ENCODE data around the gene DDX46.

DDX46 gene

GRCh38 chr5:134873987-134874830, 115.6 kb downstream of the DDX46 start, which contains the start of gene TXNDC15:
Gene TXNDC15, plus strand, starts transcription at chr5:134874371. Its CDS starts 57 bp downstream, at chr5:134874428.
- 8% methylated on average over 31 of the region's 79 CpGs for WGBS (ENCODE audit: insufficient coverage)
- Histone ChIP-seq H3K36me3 (ENCODE audit: control insufficient read depth in 4 of 4, insufficient read depth in 4 of 4, low read length in 3 of 4) (peaks cover 0 to 3% (median 1%) of the 10 kb centered on the region in 4 experiments), H3K27ac (ENCODE audit: insufficient read depth in 1 of 2, low read depth in 1 of 2, low read length in 2 of 2, poor library complexity in 1 of 2, severe bottlenecking in 2 of 2) (peak within 1 kb of the TSS; percentile 52 to 85), H3K27me3 (replicated peaks in 2 of 5; ENCODE audit: control insufficient read depth in 4 of 5, insufficient read depth in 5 of 5, low read length in 4 of 5) (no peaks in the 10 kb centered on the region), H3K9me3 (ENCODE audit: control extremely low read depth in 1 of 5, control insufficient read depth in 4 of 5, insufficient read depth in 2 of 5, low read depth in 1 of 5, low read length in 4 of 5) (no peaks in the 10 kb centered on the region), H3K4me1 (ENCODE audit: control extremely low read depth in 1 of 4, control insufficient read depth in 4 of 4, insufficient read depth in 4 of 4, low read length in 3 of 4) (peaks cover 0 to 23% (median 15%) of the 10 kb centered on the region in 4 experiments), H3K4me3 (ENCODE audit: control insufficient read depth in 1 of 7, extremely low read depth in 1 of 7, insufficient read depth in 4 of 7, low read depth in 2 of 7, low read length in 6 of 7) (peak within 1 kb of the TSS; percentile 49 to 93 (median 83))
- ChIA-PET CTCF (interaction anchor here (1.3 to 1.5 kb wide), 2 partner anchors 14 to 27 kb away, joined by 3 to 6 read pairs; no protein-coding TSS in a partner anchor), POLR2A (interaction anchor here (1.6 kb wide), 1 partner anchor 30 kb away, joined by 8 read pairs; the partner anchor contains the start of gene PCBD2)
- DNase-seq = peak; percentile 85 to 91 (median 90)

DNA sequence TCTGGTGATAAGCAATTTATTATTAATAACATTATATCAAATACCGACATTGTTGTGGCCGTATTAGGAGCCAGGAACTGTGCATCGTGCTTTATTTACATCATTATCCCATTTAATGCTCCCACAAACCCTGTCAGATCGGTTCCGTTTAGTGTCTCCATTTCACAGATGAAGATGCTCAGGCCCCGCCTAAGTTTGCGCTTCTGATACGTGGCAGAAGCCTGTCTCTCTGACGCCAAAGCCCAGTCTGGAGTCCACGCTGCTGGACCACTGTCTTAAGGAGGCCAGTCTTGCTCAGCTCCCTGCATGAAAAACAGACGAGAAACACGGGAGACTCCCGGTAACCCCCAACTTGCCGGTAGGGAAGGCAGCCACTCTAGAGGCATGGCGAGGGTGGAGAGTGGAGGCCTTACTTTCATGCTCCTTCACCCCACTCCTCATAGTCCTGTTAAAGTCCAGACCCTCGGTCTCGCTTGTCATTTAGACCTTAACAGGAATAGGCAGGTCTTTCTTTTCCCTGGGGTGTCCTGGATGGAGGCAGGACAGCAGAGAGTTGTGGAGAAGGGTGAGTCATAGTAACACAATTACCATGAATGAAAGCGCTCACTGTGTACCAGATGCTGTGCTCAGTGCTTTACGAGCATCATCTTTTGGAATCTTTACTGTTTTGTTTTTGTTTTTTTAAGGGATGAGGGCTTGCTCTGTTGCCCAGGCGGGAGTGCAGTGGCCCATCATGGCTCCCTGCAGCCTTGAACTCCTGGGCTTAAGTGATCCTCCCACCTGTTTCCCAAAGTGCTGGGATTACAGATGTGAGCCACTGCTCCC, 116.5 kb downstream of the DDX46 start:
- Histone ChIP-seq H3K27me3 (replicated peaks in 2 of 5; ENCODE audit: control insufficient read depth in 4 of 5, insufficient read depth in 5 of 5, low read length in 4 of 5) (no peaks in the 10 kb centered on the region), H3K4me1 (ENCODE audit: control extremely low read depth in 1 of 4, control insufficient read depth in 4 of 4, insufficient read depth in 4 of 4, low read length in 3 of 4) (peaks cover 0 to 23% (median 15%) of the 10 kb centered on the region in 4 experiments), H3K4me3 (ENCODE audit: control insufficient read depth in 1 of 7, extremely low read depth in 1 of 7, insufficient read depth in 4 of 7, low read depth in 2 of 7, low read length in 6 of 7) (peak overlapping the region; percentile 49 to 93 (median 83)), H3K36me3 (ENCODE audit: control insufficient read depth in 4 of 4, insufficient read depth in 4 of 4, low read length in 3 of 4) (peaks cover 0 to 3% (median 1%) of the 10 kb centered on the region in 4 experiments), H3K27ac (ENCODE audit: insufficient read depth in 1 of 2, low read depth in 1 of 2, low read length in 2 of 2, poor library complexity in 1 of 2, severe bottlenecking in 2 of 2) (peak overlapping the region in 1 of 2 experiments; percentile 85), H3K9me3 (ENCODE audit: control extremely low read depth in 1 of 5, control insufficient read depth in 4 of 5, insufficient read depth in 2 of 5, low read depth in 1 of 5, low read length in 4 of 5) (no peaks in the 10 kb centered on the region)
- POLR2A ChIA-PET = no interaction called here
- 11% methylated on average over 16 of the region's 20 CpGs for WGBS (ENCODE audit: insufficient coverage)
- peak in 2 of 3 donors; percentile 25 to 35 for DNase-seq
- CTCF ChIA-PET = interaction anchor here (1.5 kb wide), 1 partner anchor 26 kb away, joined by 6 read pairs; no protein-coding TSS in a partner anchor

DNA sequence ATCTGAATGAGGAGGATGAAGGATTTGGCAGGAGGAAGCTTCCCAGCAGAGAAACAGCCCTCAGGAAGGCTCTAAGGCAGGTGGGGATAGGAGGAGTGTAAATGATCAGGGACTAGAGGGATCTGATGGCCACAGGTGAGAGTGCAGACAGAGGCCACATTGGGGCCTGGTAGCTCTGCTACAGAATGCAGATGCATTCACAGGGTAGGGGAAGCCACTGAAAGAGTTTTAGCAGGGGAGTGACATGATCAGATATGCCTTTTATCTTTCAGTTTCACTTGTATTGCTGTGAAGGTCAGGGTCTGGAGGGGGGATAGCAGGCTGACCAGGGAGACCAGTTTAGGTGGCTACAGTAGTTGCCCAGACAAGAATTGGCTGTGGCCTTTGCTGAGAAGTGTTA, 118.6 kb downstream of the DDX46 start:
- H3K27ac ChIP-seq (ENCODE audit: insufficient read depth in 1 of 2, low read depth in 1 of 2, low read length in 2 of 2, poor library complexity in 1 of 2, severe bottlenecking in 2 of 2) = no peak overlapping the region
- CTCF ChIA-PET = interaction anchor here (0.7 to 1.1 kb wide), 3 partner anchors 24 to 34 kb away, joined by 3 to 5 read pairs (median 4); partner anchors contain the start of gene PCBD2
- H3K4me1 ChIP-seq (ENCODE audit: control extremely low read depth in 1 of 4, control insufficient read depth in 4 of 4, insufficient read depth in 4 of 4, low read length in 3 of 4) = peaks cover 0 to 23% (median 15%) of the 10 kb centered on the region in 4 experiments
- no peak overlapping the region for H3K4me3 ChIP-seq (ENCODE audit: control insufficient read depth in 1 of 7, extremely low read depth in 1 of 7, insufficient read depth in 4 of 7, low read depth in 2 of 7, low read length in 6 of 7)
- DNase-seq = peak in 2 of 3 donors; percentile 6 to 21
- no peaks in the 10 kb centered on the region for H3K27me3 ChIP-seq (replicated peaks in 2 of 5; ENCODE audit: control insufficient read depth in 4 of 5, insufficient read depth in 5 of 5, low read length in 4 of 5)
- H3K36me3 ChIP-seq (ENCODE audit: control insufficient read depth in 4 of 4, insufficient read depth in 4 of 4, low read length in 3 of 4) = peaks cover 0 to 3% (median 1%) of the 10 kb centered on the region in 4 experiments
- no peaks in the 10 kb centered on the region for H3K9me3 ChIP-seq (ENCODE audit: control extremely low read depth in 1 of 5, control insufficient read depth in 4 of 5, insufficient read depth in 2 of 5, low read depth in 1 of 5, low read length in 4 of 5)
- POLR2A ChIA-PET = interaction anchor here (1.4 kb wide), 1 partner anchor 25 kb away, joined by 3 read pairs; no protein-coding TSS in a partner anchor

DNA sequence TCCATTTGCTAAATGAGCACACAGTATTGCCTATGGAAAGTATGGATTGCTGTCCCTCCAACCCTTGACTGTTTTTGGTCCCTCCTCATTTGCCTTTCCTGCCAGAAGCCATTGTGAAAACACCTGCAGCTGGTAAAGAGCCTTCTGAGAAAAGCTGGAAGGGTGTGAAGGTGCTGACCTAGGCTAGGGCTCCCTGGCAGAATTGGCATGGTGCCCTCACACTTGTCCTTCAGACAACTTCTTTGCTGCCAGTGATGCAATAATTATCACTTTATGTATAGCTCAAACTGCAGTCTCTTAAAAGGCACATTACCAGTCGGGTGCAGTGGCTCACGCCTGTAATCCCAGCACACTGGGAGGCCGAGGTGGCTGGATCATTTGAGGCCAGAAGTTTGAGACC, 119.8 kb downstream of the DDX46 start:
- CTCF ChIA-PET = no interaction called here
- WGBS (ENCODE audit: insufficient coverage) = 100% methylated on average over 3 of the region's 3 CpGs
- POLR2A ChIA-PET = no interaction called here
- DNase-seq = no peak
- peaks cover 0 to 23% (median 15%) of the 10 kb centered on the region in 4 experiments for H3K4me1 ChIP-seq (ENCODE audit: control extremely low read depth in 1 of 4, control insufficient read depth in 4 of 4, insufficient read depth in 4 of 4, low read length in 3 of 4)
- H3K36me3 ChIP-seq (ENCODE audit: control insufficient read depth in 4 of 4, insufficient read depth in 4 of 4, low read length in 3 of 4) = peaks cover 0 to 3% (median 1%) of the 10 kb centered on the region in 4 experiments
- H3K9me3 ChIP-seq (ENCODE audit: control extremely low read depth in 1 of 5, control insufficient read depth in 4 of 5, insufficient read depth in 2 of 5, low read depth in 1 of 5, low read length in 4 of 5) = no peaks in the 10 kb centered on the region
- no peak overlapping the region for H3K4me3 ChIP-seq (ENCODE audit: control insufficient read depth in 1 of 7, extremely low read depth in 1 of 7, insufficient read depth in 4 of 7, low read depth in 2 of 7, low read length in 6 of 7)
- H3K27ac ChIP-seq (ENCODE audit: insufficient read depth in 1 of 2, low read depth in 1 of 2, low read length in 2 of 2, poor library complexity in 1 of 2, severe bottlenecking in 2 of 2) = no peak overlapping the region
- H3K27me3 ChIP-seq (replicated peaks in 2 of 5; ENCODE audit: control insufficient read depth in 4 of 5, insufficient read depth in 5 of 5, low read length in 4 of 5) = no peaks in the 10 kb centered on the region

DNA sequence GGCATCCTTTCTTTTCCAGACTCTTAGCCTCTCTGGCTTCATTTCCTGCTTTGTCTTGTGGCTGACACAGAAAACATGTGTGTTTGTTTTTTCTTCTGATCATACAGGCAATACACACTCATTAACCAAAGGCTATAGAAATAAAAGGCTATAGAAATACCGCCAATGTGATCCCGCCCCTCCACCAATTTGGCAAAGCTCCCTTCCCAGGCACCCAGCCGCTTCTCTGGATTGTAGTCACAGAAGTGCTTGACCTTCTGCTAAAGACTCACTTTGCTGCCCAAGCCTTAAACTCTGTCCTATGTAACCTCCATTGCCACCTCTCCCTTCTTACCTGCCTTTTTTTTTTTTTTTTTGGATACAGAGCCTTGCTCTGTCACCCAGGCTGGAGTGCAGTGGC, 120.9 kb downstream of the DDX46 start:
- POLR2A ChIA-PET = no interaction called here

More for the DNA sequence above, 120.9 kb downstream of the DDX46 start:
- H3K27ac ChIP-seq (ENCODE audit: insufficient read depth in 1 of 2, low read depth in 1 of 2, low read length in 2 of 2, poor library complexity in 1 of 2, severe bottlenecking in 2 of 2) = no peak overlapping the region
- WGBS (ENCODE audit: insufficient coverage) = 96% methylated on average over 3 of the region's 3 CpGs
- H3K4me1 ChIP-seq (ENCODE audit: control extremely low read depth in 1 of 4, control insufficient read depth in 4 of 4, insufficient read depth in 4 of 4, low read length in 3 of 4) = peaks cover 0 to 18% (median 11%) of the 10 kb centered on the region in 4 experiments
- no peak overlapping the region for H3K4me3 ChIP-seq (ENCODE audit: control insufficient read depth in 1 of 7, extremely low read depth in 1 of 7, insufficient read depth in 4 of 7, low read depth in 2 of 7, low read length in 6 of 7)
- no peaks in the 10 kb centered on the region for H3K9me3 ChIP-seq (ENCODE audit: control extremely low read depth in 1 of 5, control insufficient read depth in 4 of 5, insufficient read depth in 2 of 5, low read depth in 1 of 5, low read length in 4 of 5)
- no peaks in the 10 kb centered on the region for H3K27me3 ChIP-seq (replicated peaks in 2 of 5; ENCODE audit: control insufficient read depth in 4 of 5, insufficient read depth in 5 of 5, low read length in 4 of 5)
- H3K36me3 ChIP-seq (ENCODE audit: control insufficient read depth in 4 of 4, insufficient read depth in 4 of 4, low read length in 3 of 4) = peaks cover 0 to 3% (median 1%) of the 10 kb centered on the region in 4 experiments
- no peak for DNase-seq
- CTCF ChIA-PET = no interaction called here
